Upper lobe of right lung (tissue), 1 donor: Measurements from ENCODE around the gene CACNA2D4. TPM values are rescaled to one million over a fixed set of nuclear protein-coding genes. Genes with fewer than 3 reads are reported as not detected.

ENCODE experiments used
- ATAC-seq: fragments of 200-7000 bp; cut with Tn5 transposase; one replicate; pipeline ENCODE4 v1.9.1; 2020; ENCODE audit warnings: mild to moderate bottlenecking, moderate library complexity
- DNase-seq: peaks from one replicate; pipeline ENCODE4 v3.0.0-alpha.2; 2020
- H3K27ac ChIP-seq: fragments of 200-600 bp; one replicate; pipeline ENCODE4 v1.8.0; 2022
- H3K27me3 ChIP-seq: fragments of 200-600 bp; one replicate; pipeline ENCODE4 v1.8.0; 2022; ENCODE audit warnings: mild to moderate bottlenecking
- H3K36me3 ChIP-seq: fragments of 200-600 bp; one replicate; pipeline ENCODE4 v1.8.0; 2022
- H3K4me1 ChIP-seq: fragments of 200-600 bp; one replicate; pipeline ENCODE4 v1.8.0; 2022
- H3K4me3 ChIP-seq: fragments of 200-600 bp; one replicate; pipeline ENCODE4 v1.8.0; 2022; ENCODE audit warnings: mild to moderate bottlenecking
- H3K9me3 ChIP-seq: fragments of 200-600 bp; one replicate; pipeline ENCODE4 v1.8.0; 2022
- CTCF ChIP-seq: fragments of 200-600 bp; IDR thresholded peaks from one replicate; pipeline ENCODE4 v1.8.0; 2022; ENCODE audit warnings: antibody characterized with exemption
- intact Hi-C: fragments of 100-400 bp; cut with DNase I; formaldehyde crosslinking; loops from one replicate; pipeline ENCODE4 v1.11.0; 2022
- total RNA-seq: library from RNA; stranded (reverse); fragmentation: NEBNext Ultra II Directional; extraction: Animal tissue kit (Norgen Biotek cat#: 25700); gene quantifications from one replicate; pipeline ENCODE4 v1.2.1, GENCODE V29; 2021
- donor health status: DM: no; HTN: yes; CAD: no; lungs with severe emphysema.

The CACNA2D4 gene
- total RNA-seq, 1 donor from 2014 or later: 5.5 TPM

DNA sequence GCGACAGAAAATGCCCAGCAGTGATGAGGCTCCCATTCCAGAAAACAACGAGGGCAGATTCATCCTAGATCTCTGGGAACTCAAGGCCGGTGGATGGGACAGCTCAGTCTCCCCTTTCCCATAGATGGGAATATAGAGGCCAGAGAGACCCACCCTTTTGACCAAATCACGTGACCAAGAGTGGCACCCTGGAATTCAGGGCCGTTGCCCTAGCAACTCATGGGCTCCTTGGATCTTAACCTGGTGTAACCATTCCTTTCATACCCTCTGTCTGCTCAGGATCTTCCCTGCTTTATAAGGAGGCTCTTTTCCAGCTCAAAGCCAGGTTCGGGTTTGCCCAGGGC, 106.5 kb downstream of the CACNA2D4 start:
- no peak for TF ChIP-seq CTCF
- DNase-seq: no peak
- Histone ChIP-seq H3K4me3 (no peak overlapping the region), H3K27me3 (no peaks in the 10 kb centered on the region), H3K9me3 (no peaks in the 10 kb centered on the region), H3K36me3 (no peaks in the 10 kb centered on the region), H3K27ac (peak overlapping the region; percentile 70), H3K4me1 (peaks cover 6% of the 10 kb centered on the region)
- no peak for ATAC-seq
- intact Hi-C loops: no loop called here

GRCh38 chr12:1811281-1811947, 107.0 kb downstream of the CACNA2D4 start:
- no peak for TF ChIP-seq CTCF
- no peaks in the 10 kb centered on the region for H3K27me3 ChIP-seq
- H3K4me3 ChIP-seq: peak overlapping the region; percentile 26
- ATAC-seq: peak; percentile 40
- peaks cover 6% of the 10 kb centered on the region for H3K4me1 ChIP-seq
- intact Hi-C loops: no loop called here
- no peaks in the 10 kb centered on the region for H3K36me3 ChIP-seq
- no peak for DNase-seq
- peak overlapping the region; percentile 70 for H3K27ac ChIP-seq
- no peaks in the 10 kb centered on the region for H3K9me3 ChIP-seq

- Histone ChIP-seq H3K4me3 (peak overlapping the region; percentile 26), H3K27ac (no peak overlapping the region), H3K9me3 (no peaks in the 10 kb centered on the region), H3K27me3 (no peaks in the 10 kb centered on the region), H3K4me1 (peaks cover 6% of the 10 kb centered on the region), H3K36me3 (no peaks in the 10 kb centered on the region)
- TF ChIP-seq CTCF: no peak
- intact Hi-C loops: no loop called here
- ATAC-seq: no peak
- DNase-seq: no peak
These were observed 107.5 kb downstream of the CACNA2D4 start for GRCh38 chr12:1810931-1811280.

GRCh38 chr12:1810201-1810930, 108.1 kb downstream of the CACNA2D4 start:
- DNase-seq (no peak), ATAC-seq (no peak)
- H3K4me1 ChIP-seq: peaks cover 6% of the 10 kb centered on the region
- no peaks in the 10 kb centered on the region for H3K27me3 ChIP-seq
- TF ChIP-seq CTCF: no peak
- no peak overlapping the region for H3K27ac ChIP-seq
- no peak overlapping the region for H3K4me3 ChIP-seq
- intact Hi-C loops: no loop called here
- H3K36me3 ChIP-seq: no peaks in the 10 kb centered on the region
- H3K9me3 ChIP-seq: no peaks in the 10 kb centered on the region

DNA sequence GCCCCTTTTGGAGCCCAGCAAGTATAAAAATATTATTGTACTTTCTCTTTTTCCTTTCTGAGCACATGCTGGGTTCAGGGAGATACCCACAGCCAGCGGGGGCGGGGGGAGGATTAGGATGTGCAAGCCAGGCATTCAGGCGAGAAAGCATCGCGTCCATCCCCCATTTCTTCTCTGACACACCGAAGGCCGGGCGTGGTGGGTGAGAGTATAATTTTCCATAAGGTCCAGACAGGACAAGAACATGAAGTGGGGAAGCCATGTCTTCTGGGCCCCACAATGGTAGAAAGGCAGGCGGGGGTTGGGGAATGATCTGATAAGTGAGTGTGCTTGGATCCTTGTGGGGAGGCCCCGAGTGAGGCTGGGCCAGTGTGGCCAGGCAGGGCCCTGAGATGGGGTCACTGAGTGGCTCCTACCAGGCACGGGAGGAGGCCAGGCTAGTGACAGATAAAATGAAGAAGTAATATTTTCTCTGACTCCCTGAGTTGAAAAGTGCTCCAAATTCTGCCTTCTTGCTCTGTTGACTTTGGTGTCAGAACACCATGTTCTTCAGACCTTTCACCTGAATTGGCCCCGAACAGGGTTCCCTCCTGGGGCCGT, 108.8 kb downstream of the CACNA2D4 start:
- no peak for TF ChIP-seq CTCF
- H3K27me3 ChIP-seq: no peaks in the 10 kb centered on the region
- DNase-seq: no peak
- no peak for ATAC-seq
- no peak overlapping the region for H3K4me3 ChIP-seq
- H3K27ac ChIP-seq: no peak overlapping the region
- no peaks in the 10 kb centered on the region for H3K36me3 ChIP-seq
- intact Hi-C loops: loop anchor here (10.0 kb wide), 1 partner anchor 225 kb away; no protein-coding TSS in a partner anchor
- H3K4me1 ChIP-seq: peaks cover 6% of the 10 kb centered on the region
- H3K9me3 ChIP-seq: no peaks in the 10 kb centered on the region
